A549 (cell line): ENCODE data around the gene CXXC5. TPM values are rescaled to one million over a fixed set of nuclear protein-coding genes. Genes with fewer than 3 reads are reported as not detected.

Source experiments
- ATAC-seq, 2 experiments: fragments of 200-7000 bp in 1 of 2; fragments of >200 bp in 1 of 2; cut with Nextera tagmentation in 1 of 2; cut with Tn5 transposase in 1 of 2; 3 replicates each; pipeline versions ENCODE4 v1.8.0 to v1.9.1; 2018 to 2020; ENCODE audit warnings: mild to moderate bottlenecking in 1 of 2, moderate library complexity in 1 of 2
- CTCF ChIA-PET: fragments of 300-600 bp; sonication (Branson Sonifier 250); formaldehyde crosslinking; extraction: SDS; loops from one replicate; lab custom pipeline; 2021; ENCODE audit warnings: antibody characterized with exemption, inconsistent platforms; lab: Yijun Ruan, JAX
- POLR2A ChIA-PET: fragments of 350-600 bp; formaldehyde crosslinking; extraction: SDS; loops from one replicate; lab custom pipeline; 2021; ENCODE audit warnings: antibody characterized with exemption, inconsistent platforms; lab: Yijun Ruan, JAX
- DNase-seq, 2 experiments: peaks; one replicate each; pipeline versions ENCODE4 v3.0.0 to v3.0.0-alpha.2; 2011 to 2016; ENCODE audit warnings: low read depth in 1 of 2, low spot score in 1 of 2
- FAIRE-seq: peaks from 2 replicates; lab custom pipeline; 2011; peaks lifted over from hg19 to GRCh38; lab: Jason Lieb, UNC
- H3K27ac ChIP-seq, 2 experiments: fragments of >200 bp; sonication (Bioruptor Twin); formaldehyde crosslinking; 3 replicates each; pipeline ENCODE4 v1.5.1; 2016 to 2017
- H3K4me1 ChIP-seq: fragments of >200 bp; sonication (Bioruptor Twin); formaldehyde crosslinking; 3 replicates; pipeline ENCODE4 v1.6.1; 2016
- H3K4me2 ChIP-seq: fragments of >200 bp; sonication (Bioruptor Twin); formaldehyde crosslinking; 3 replicates; pipeline ENCODE4 v1.6.1; 2016
- H3K4me3 ChIP-seq: fragments of >200 bp; sonication (Bioruptor Twin); formaldehyde crosslinking; 3 replicates; pipeline ENCODE4 v1.5.1; 2016
- H3K9me3 ChIP-seq: fragments of >200 bp; sonication (Bioruptor Twin); formaldehyde crosslinking; 3 replicates; pipeline ENCODE4 v1.6.1; 2016
- BHLHE40 ChIP-seq: IDR thresholded peaks from 2 replicates; pipeline ENCODE4 v1.6.1; 2012; ENCODE audit warnings: low read depth, low read length, inconsistent platforms
- CEBPB ChIP-seq, 2 experiments: fragments of >200 bp in 1 of 2; sonication (Bioruptor Twin) in 1 of 2; formaldehyde crosslinking in 1 of 2; IDR thresholded peaks; 2 replicates each; pipeline ENCODE4 v1.6.1; 2012 to 2016
- CHD2 ChIP-seq: fragments of 150-350 bp; IDR thresholded peaks from 2 replicates; pipeline ENCODE4 v1.6.1; 2014; ENCODE audit warnings: low read length; ENCODE audit not compliant: partially characterized antibody
- CHD4 ChIP-seq: fragments of 200-600 bp; sonication (generic); IDR thresholded peaks from 2 replicates; pipeline ENCODE4 v1.6.1; 2016; ENCODE audit warnings: antibody characterized with exemption, mild to moderate bottlenecking, borderline replicate concordance
- E2F6 ChIP-seq: IDR thresholded peaks from 2 replicates; pipeline ENCODE4 v1.6.1; 2012; ENCODE audit warnings: low read depth, borderline replicate concordance
- FOXS1 ChIP-seq: fragments of 250-450 bp; sonication (Bioruptor Pico); IDR thresholded peaks from 2 replicates; pipeline ENCODE4 v1.5.0; 2020; ENCODE audit warnings: mild to moderate bottlenecking, moderate library complexity
- GATA3 ChIP-seq: IDR thresholded peaks from 2 replicates; pipeline ENCODE4 v1.6.1; 2012; ENCODE audit warnings: borderline replicate concordance
- HES2 ChIP-seq: fragments of >200 bp; sonication (Bioruptor Twin); formaldehyde crosslinking; IDR thresholded peaks from 2 replicates; pipeline ENCODE4 v1.6.1; 2016
- HMGXB4 ChIP-seq: fragments of 250-450 bp; sonication (Bioruptor Pico); IDR thresholded peaks from 2 replicates; pipeline ENCODE4 v1.5.0; 2021; ENCODE audit warnings: mild to moderate bottlenecking, moderate library complexity, borderline replicate concordance
- HOXA7 ChIP-seq: fragments of 250-450 bp; sonication (Bioruptor Pico); IDR thresholded peaks from 2 replicates; pipeline ENCODE4 v1.5.0; 2020; ENCODE audit warnings: mild to moderate bottlenecking, moderate library complexity
- JUN ChIP-seq, 2 experiments: fragments of >200 bp; sonication (Bioruptor Twin); formaldehyde crosslinking; IDR thresholded peaks; 2 replicates in 1 of 2; 3 replicates in 1 of 2; pipeline ENCODE4 v1.6.1; 2016 to 2017
- JUNB ChIP-seq: fragments of >200 bp; sonication (Bioruptor Twin); formaldehyde crosslinking; IDR thresholded peaks from 2 replicates; pipeline ENCODE4 v1.6.1; 2016
- KDM1A ChIP-seq: fragments of 200-600 bp; sonication (generic); IDR thresholded peaks from 2 replicates; pipeline ENCODE4 v1.6.1; 2016; ENCODE audit warnings: low read depth, mild to moderate bottlenecking
- MAZ ChIP-seq: fragments of 150-350 bp; IDR thresholded peaks from 2 replicates; pipeline ENCODE4 v1.6.1; 2014; ENCODE audit warnings: antibody characterized with exemption, low read depth, low read length, borderline replicate concordance
- NR3C1 ChIP-seq: fragments of >200 bp; sonication (Bioruptor Twin); formaldehyde crosslinking; IDR thresholded peaks from 3 replicates; pipeline ENCODE4 v1.6.1; 2017
- PBX3 ChIP-seq: IDR thresholded peaks from 2 replicates; pipeline ENCODE4 v1.6.1; 2012
- POLR2AphosphoS2 ChIP-seq: conservative IDR thresholded peaks from 2 replicates; pipeline ENCODE4 v1.6.1; 2012; ENCODE audit warnings: low read length, improper control_type of control experiment, inconsistent platforms
- RAD21 ChIP-seq, 2 experiments: fragments of >200 bp in 1 of 2; sonication (Bioruptor Twin) in 1 of 2; formaldehyde crosslinking in 1 of 2; IDR thresholded peaks in 1 of 2; conservative IDR thresholded peaks in 1 of 2; 2 replicates in 1 of 2; 3 replicates in 1 of 2; pipeline ENCODE4 v1.6.1; 2012 to 2018; ENCODE audit warnings: inconsistent platforms in 1 of 2
- RFX5 ChIP-seq: fragments of 450-650 bp; IDR thresholded peaks from 2 replicates; pipeline ENCODE4 v1.7.1; 2014; ENCODE audit warnings: antibody characterized with exemption, mild to moderate bottlenecking, moderate library complexity
- SMC3 ChIP-seq: fragments of >200 bp; sonication (Bioruptor Twin); formaldehyde crosslinking; IDR thresholded peaks from 3 replicates; pipeline ENCODE4 v1.6.1; 2018; ENCODE audit warnings: inconsistent platforms
- SREBF2 ChIP-seq: fragments of 450-650 bp; IDR thresholded peaks from 2 replicates; pipeline ENCODE4 v1.6.1; 2014; ENCODE audit warnings: mild to moderate bottlenecking, moderate library complexity
- ZC3H11A ChIP-seq: fragments of 450-650 bp; IDR thresholded peaks from 2 replicates; pipeline ENCODE4 v1.6.1; 2014; ENCODE audit warnings: antibody characterized with exemption, mild to moderate bottlenecking
- WGBS: methylation state at CpG from one replicate; pipeline ENCODE4 v1.1.6; 2017; ENCODE audit errors: missing lambda C conversion rate; 5-methylcytosine and 5-hydroxymethylcytosine counted together
- polyA plus RNA-seq, 4 experiments: library from polyadenylated mRNA; depleted of rRNA in 3 of 4; stranded (reverse); fragments of >200 nt; fragmentation: RNase III in 1 of 4; extraction: RNeasy Plus Mini Kit Qiagen cat#74134 plus additional on column Dnase treatment in 1 of 4; gene quantifications; 2 replicates in 3 of 4; 3 replicates in 1 of 4; pipeline ENCODE4 v1.2.3, GENCODE V29; 2011 to 2017

Gene CXXC5
- polyA plus RNA-seq, 2 of the 4 experiments (the other 2 are of a cell fraction), result 18.1 to 32.5 TPM

GRCh38 chr5:139684350-139684880, 36.3 kb downstream of the CXXC5 start:
- FAIRE-seq, result no peak
- H3K27ac ChIP-seq, result peak overlapping the region in 1 of 2 experiments; percentile 65; a peak in 1 of 6 replicates
- CTCF ChIA-PET, result interaction anchor here (0.9 to 3.2 kb wide), 9 partner anchors 9 to 86 kb away, joined by 3 to 32 read pairs (median 4); no protein-coding TSS in a partner anchor

GRCh38 chr5:139684881-139685749, 37.0 kb downstream of the CXXC5 start:
- FAIRE-seq (no peak), ATAC-seq (peak in 1 of 2 experiments; percentile 21; a peak in 3 of 6 replicates), DNase-seq (no peak)
- 66% methylated on average over 13 of the region's 19 CpGs for WGBS
- no peak overlapping the region for H3K4me3 ChIP-seq
- CTCF ChIA-PET, result interaction anchor here (0.6 to 3.2 kb wide), 12 partner anchors 9 to 121 kb away, joined by 3 to 32 read pairs (median 4); no protein-coding TSS in a partner anchor
- H3K4me1 ChIP-seq, result peaks cover 31% of the 10 kb centered on the region
- no peak for TF ChIP-seq CHD2
- TF ChIP-seq RAD21 (conservative IDR thresholded peaks at IDR 0.05 in 1 of 2, IDR thresholded peaks at IDR 0.05 in 1 of 2), result no peak
- TF ChIP-seq E2F6, result no peak
- no peak for TF ChIP-seq MAZ
- TF ChIP-seq CEBPB (IDR thresholded peaks at IDR 0.05), result no peak
- TF ChIP-seq BHLHE40, result no peak
- no peak for TF ChIP-seq JUNB
- TF ChIP-seq RFX5, result no peak
- no peak for TF ChIP-seq JUN (IDR thresholded peaks at IDR 0.05)
- no peak for TF ChIP-seq KDM1A
- no peak for TF ChIP-seq PBX3
- TF ChIP-seq POLR2AphosphoS2, result no peak
- no peak for TF ChIP-seq HOXA7 (CRISPR knock-in tag)
- no peak for TF ChIP-seq GATA3
- no peak for TF ChIP-seq HES2
- no peak for TF ChIP-seq CHD4
- no peak for TF ChIP-seq NR3C1
- H3K27ac ChIP-seq, result peak overlapping the region in 1 of 2 experiments; percentile 65; a peak in 1 of 6 replicates
- POLR2A ChIA-PET, result no interaction called here
- no peaks in the 10 kb centered on the region for H3K9me3 ChIP-seq
- no peak overlapping the region for H3K4me2 ChIP-seq

More at GRCh38 chr5:139684350-139684880, 36.3 kb downstream of the CXXC5 start:
- ATAC-seq (no peak), DNase-seq (no peak)
- POLR2A ChIA-PET, result no interaction called here
- Histone ChIP-seq H3K9me3 (no peaks in the 10 kb centered on the region), H3K4me2 (no peak overlapping the region), H3K4me1 (peaks cover 24% of the 10 kb centered on the region), H3K4me3 (no peak overlapping the region)
- TF ChIP-seq JUN (IDR thresholded peaks at IDR 0.05) (no peak), FOXS1 (no peak), ZC3H11A (no peak), HOXA7 (CRISPR knock-in tag) (no peak), SMC3 (no peak), HMGXB4 (CRISPR knock-in tag) (no peak), SREBF2 (no peak), E2F6 (no peak)
- 94% methylated on average over 3 of the region's 7 CpGs for WGBS
